Caco-2 (cell line): ENCODE results near the gene SLC33A1. TPM values are rescaled to one million over a fixed set of nuclear protein-coding genes. Genes with fewer than 3 reads are reported as not detected.
"Not testable (repeated sequence)": the region's sequence is repeated elsewhere in the genome, so short reads cannot be mapped to it uniquely, and the experiment has no call there.

Experiments used
- BruUV-seq: library from RNA; stranded (reverse); fragments of 400-500 nt; replicated peaks from 2 replicates; lab custom pipeline; 2021; lab: Mats Ljungman, UMichigan
- CTCF ChIA-PET: fragments of 300-600 bp; sonication (Branson Sonifier 250); formaldehyde crosslinking; loops from one replicate; lab custom pipeline; 2022; ENCODE audit warnings: antibody characterized with exemption; lab: Charles Lee
- POLR2A ChIA-PET: fragments of 300-600 bp; sonication (Branson Sonifier 250); formaldehyde crosslinking; loops from one replicate; lab custom pipeline; 2022; ENCODE audit warnings: antibody characterized with exemption; lab: Charles Lee
- DNase-seq, 2 experiments: peaks; one replicate each; pipeline versions ENCODE4 v3.0.0 to v3.0.0-alpha.2; 2020 to 2022
- H3K27me3 ChIP-seq: replicated peaks from 2 replicates; pipeline ENCODE4 v1.6.0; 2011; ENCODE audit warnings: low read length; ENCODE audit not compliant: control insufficient read depth, insufficient read depth
- H3K36me3 ChIP-seq: 2 replicates; pipeline ENCODE4 v1.5.1; 2011; ENCODE audit warnings: low read length; ENCODE audit not compliant: control insufficient read depth, insufficient read depth
- H3K4me1 ChIP-seq: fragments of 250-450 bp; sonication (Bioruptor Pico); 2 replicates; pipeline ENCODE4 v1.5.1; 2020; ENCODE audit warnings: mild to moderate bottlenecking
- H3K4me3 ChIP-seq: 2 replicates; pipeline ENCODE4 v1.5.1; 2011; ENCODE audit warnings: low read depth, mild to moderate bottlenecking, control low read depth, low read length
- H3K9me3 ChIP-seq: fragments of 250-450 bp; sonication (Bioruptor Pico); 2 replicates; pipeline ENCODE4 v1.5.1; 2020; ENCODE audit warnings: mild to moderate bottlenecking, moderate library complexity
- H3K27ac Mint-ChIP-seq: one replicate; pipeline ENCODE4 v1.8.0; 2022; ENCODE audit warnings: mixed read lengths; ENCODE audit not compliant: unreplicated experiment
- H3K27me3 Mint-ChIP-seq: one replicate; pipeline ENCODE4 v1.8.0; 2022; ENCODE audit warnings: mixed read lengths; ENCODE audit not compliant: insufficient read depth, unreplicated experiment
- H3K36me3 Mint-ChIP-seq: one replicate; pipeline ENCODE4 v1.8.0; 2022; ENCODE audit warnings: mild to moderate bottlenecking, mixed read lengths; ENCODE audit not compliant: insufficient read depth, unreplicated experiment
- H3K4me1 Mint-ChIP-seq: one replicate; pipeline ENCODE4 v1.8.0; 2022; ENCODE audit warnings: low read depth, mixed read lengths; ENCODE audit not compliant: unreplicated experiment
- H3K4me3 Mint-ChIP-seq: one replicate; pipeline ENCODE4 v1.8.0; 2022; ENCODE audit warnings: mild to moderate bottlenecking, moderate library complexity, mixed read lengths; ENCODE audit not compliant: unreplicated experiment
- H3K9me3 Mint-ChIP-seq: one replicate; pipeline ENCODE4 v1.8.0; 2022; ENCODE audit warnings: mixed read lengths; ENCODE audit not compliant: unreplicated experiment
- intact Hi-C: fragments of 100-400 bp; cut with micrococcal nuclease; formaldehyde crosslinking; loops from one replicate; pipeline ENCODE4 v1.10.0; 2022; ENCODE audit not compliant: unreplicated experiment
- total RNA-seq: library from RNA; stranded (reverse); gene quantifications from 2 replicates; pipeline ENCODE4 v1.2.3, GENCODE V29; 2022
- TF ChIP-seq, protein P1 (sequence below), 2 experiments: fragments of 200-600 bp in 1 of 2; IDR thresholded peaks; 1 replicate in 1 of 2; 2 replicates in 1 of 2; pipeline versions ENCODE4 v1.5.1 to v1.8.0; 2011 to 2022; ENCODE audit warnings: antibody characterized with exemption in 1 of 2, control low read depth in 1 of 2, inconsistent platforms in 1 of 2, low read depth in 1 of 2, low read length in 1 of 2, mild to moderate bottlenecking in 1 of 2, moderate library complexity in 1 of 2; ENCODE audit not compliant: insufficient read depth in 1 of 2, severe bottlenecking in 1 of 2, unreplicated experiment in 1 of 2

The SLC33A1 gene
- total RNA-seq, 1 experiment from 2014 or later: 19.6 TPM

DNA sequence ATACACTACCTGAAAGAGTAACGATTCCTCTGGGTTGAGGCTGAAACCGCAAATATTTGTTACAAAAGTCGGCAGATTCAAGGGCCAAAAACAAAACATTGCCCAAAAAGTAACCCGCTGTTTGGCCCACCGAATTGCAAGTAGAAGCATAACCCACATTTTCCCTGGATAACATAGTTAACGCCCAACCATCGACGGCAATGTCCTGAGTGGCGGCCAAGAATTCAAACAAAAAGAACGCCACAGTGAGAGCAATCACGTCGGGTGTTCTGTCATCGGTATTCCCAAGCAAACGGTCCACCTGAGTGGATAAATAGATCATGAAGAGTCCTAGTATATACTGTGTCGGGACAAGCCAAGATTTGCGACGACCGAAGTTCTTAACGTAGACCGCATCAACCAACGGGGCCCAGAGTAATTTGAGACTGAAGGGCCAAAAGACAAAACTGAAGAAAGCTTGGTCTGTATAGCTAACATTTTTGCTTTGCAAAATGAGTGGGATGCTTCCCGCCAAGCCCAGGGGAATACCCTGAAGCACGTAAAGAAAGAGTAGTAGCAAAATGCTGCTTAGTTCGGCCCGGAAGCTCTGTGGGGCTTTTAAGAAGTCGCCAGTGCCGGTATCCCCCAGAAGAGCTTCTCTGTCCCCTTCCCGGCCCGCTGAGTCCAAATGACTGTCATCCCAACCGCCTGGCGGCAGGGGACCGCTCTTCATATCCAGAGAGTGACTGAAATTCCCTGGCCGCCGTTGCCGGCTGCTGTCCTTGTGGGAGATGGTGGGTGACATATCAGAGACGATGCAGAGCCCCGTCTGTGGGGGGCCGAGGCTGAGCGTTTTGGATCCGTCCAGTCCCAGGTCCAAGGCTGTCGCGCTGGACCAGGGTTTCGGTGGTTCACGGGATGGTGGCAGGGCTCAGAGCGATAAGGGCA is 750 bp downstream of the SLC33A1 start:
- TF ChIP-seq, protein P1, sequence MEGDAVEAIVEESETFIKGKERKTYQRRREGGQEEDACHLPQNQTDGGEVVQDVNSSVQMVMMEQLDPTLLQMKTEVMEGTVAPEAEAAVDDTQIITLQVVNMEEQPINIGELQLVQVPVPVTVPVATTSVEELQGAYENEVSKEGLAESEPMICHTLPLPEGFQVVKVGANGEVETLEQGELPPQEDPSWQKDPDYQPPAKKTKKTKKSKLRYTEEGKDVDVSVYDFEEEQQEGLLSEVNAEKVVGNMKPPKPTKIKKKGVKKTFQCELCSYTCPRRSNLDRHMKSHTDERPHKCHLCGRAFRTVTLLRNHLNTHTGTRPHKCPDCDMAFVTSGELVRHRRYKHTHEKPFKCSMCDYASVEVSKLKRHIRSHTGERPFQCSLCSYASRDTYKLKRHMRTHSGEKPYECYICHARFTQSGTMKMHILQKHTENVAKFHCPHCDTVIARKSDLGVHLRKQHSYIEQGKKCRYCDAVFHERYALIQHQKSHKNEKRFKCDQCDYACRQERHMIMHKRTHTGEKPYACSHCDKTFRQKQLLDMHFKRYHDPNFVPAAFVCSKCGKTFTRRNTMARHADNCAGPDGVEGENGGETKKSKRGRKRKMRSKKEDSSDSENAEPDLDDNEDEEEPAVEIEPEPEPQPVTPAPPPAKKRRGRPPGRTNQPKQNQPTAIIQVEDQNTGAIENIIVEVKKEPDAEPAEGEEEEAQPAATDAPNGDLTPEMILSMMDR (IDR thresholded peaks at IDR 0.05; ENCODE audit: insufficient read depth in 1 of 2, low read depth in 1 of 2, low read length in 1 of 2, severe bottlenecking in 1 of 2, unreplicated experiment in 1 of 2): no peak

DNA sequence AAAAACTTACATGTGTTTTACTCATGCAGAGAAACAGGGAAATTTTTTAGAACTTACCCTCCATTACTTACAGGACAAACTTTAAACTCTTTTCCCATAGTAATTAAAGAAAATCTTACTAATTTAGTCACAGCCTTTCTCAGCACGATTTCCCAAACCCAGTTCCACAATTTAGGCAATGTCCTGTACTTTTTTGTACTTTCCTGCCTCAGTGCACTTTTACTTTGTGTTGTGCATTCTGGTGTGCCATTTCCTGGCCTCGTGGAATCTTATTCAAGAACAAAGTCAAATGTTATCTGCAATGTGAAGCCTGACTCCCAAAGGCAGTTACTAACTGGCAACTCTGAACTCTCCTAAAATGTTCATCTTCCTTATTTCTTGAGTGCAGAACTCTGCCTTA is 1.9 kb downstream of the SLC33A1 start:
- ChIA-PET CTCF (interaction anchor here (2.3 kb wide), 1 partner anchor 46 kb away, joined by 16 read pairs; the partner anchor contains the start of gene C3orf33), POLR2A (no interaction called here)
- H3K9me3 ChIP-seq: no peaks in the 10 kb centered on the region
- TF ChIP-seq, protein P1 (IDR thresholded peaks at IDR 0.05; ENCODE audit: insufficient read depth in 1 of 2, low read depth in 1 of 2, low read length in 1 of 2, severe bottlenecking in 1 of 2, unreplicated experiment in 1 of 2): no peak
- peak overlapping the region; percentile 95 for H3K27ac Mint-ChIP-seq
- no peaks in the 10 kb centered on the region for H3K4me1 Mint-ChIP-seq
- peak overlapping the region; percentile 95 for H3K4me3 ChIP-seq
- BruUV-seq: no TSS peak
- H3K36me3 ChIP-seq: no peaks in the 10 kb centered on the region
- DNase-seq: no peak
- peaks cover 21% of the 10 kb centered on the region for H3K36me3 Mint-ChIP-seq
- peak overlapping the region; percentile 90 for H3K4me3 Mint-ChIP-seq
- H3K9me3 Mint-ChIP-seq: no peaks in the 10 kb centered on the region
- H3K4me1 ChIP-seq: peaks cover 11% of the 10 kb centered on the region; the same call in 1 of the 2 replicates
- H3K27me3 ChIP-seq: no peaks in the 10 kb centered on the region
- no peaks in the 10 kb centered on the region for H3K27me3 Mint-ChIP-seq
- intact Hi-C loops: no loop called here

More for the DNA sequence above, 750 bp downstream of the SLC33A1 start:
- peak overlapping the region; percentile 95 for H3K4me3 ChIP-seq
- no peaks in the 10 kb centered on the region for H3K9me3 Mint-ChIP-seq
- H3K27me3 ChIP-seq: no peaks in the 10 kb centered on the region
- POLR2A ChIA-PET: interaction anchor here (0.6 to 1.5 kb wide), 3 partner anchors 16 to 138 kb away, joined by 6 to 11 read pairs (median 7); partner anchors contain the start of genes C3orf33 and GMPS
- H3K4me1 Mint-ChIP-seq: no peaks in the 10 kb centered on the region
- peaks cover 11% of the 10 kb centered on the region for H3K36me3 Mint-ChIP-seq
- BruUV-seq: no TSS peak
- intact Hi-C loops: loop anchor here (1.0 to 2.0 kb wide), 4 partner anchors 17 to 109 kb away; partner anchors contain the start of genes C3orf33, GMPS and PLCH1
- no peaks in the 10 kb centered on the region for H3K36me3 ChIP-seq
- DNase-seq: peak; percentile 39 to 45
- no peaks in the 10 kb centered on the region for H3K9me3 ChIP-seq
- peaks cover 11% of the 10 kb centered on the region; the same call in 1 of the 2 replicates for H3K4me1 ChIP-seq
- peak overlapping the region; percentile 90 for H3K4me3 Mint-ChIP-seq
- no peaks in the 10 kb centered on the region for H3K27me3 Mint-ChIP-seq
- peak overlapping the region; percentile 95 for H3K27ac Mint-ChIP-seq
- CTCF ChIA-PET: interaction anchor here (0.6 to 2.3 kb wide), 4 partner anchors 16 to 441 kb away, joined by 3 to 16 read pairs (median 4); partner anchors contain the start of gene C3orf33

DNA sequence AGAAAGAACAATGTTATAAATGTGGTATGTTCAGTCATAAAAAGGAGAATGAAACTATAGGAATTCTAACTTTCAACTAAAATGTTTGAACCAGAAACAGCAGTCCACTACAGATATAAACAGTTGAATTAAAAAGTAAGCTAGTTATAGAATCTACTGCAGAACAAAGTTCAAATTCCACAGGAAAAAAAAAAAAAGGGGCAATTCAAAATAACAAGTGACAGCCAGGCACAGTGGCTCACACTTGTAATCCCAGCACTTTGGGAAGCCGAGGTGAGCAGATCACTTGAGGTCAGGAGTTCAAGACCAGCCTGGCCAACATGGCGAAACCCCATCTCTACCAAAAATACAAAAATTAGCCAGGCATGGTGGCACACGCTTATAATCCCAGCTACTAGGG is 4.8 kb downstream of the SLC33A1 start:
- H3K27me3 ChIP-seq, H3K9me3 Mint-ChIP-seq, intact Hi-C loops, H3K4me1 Mint-ChIP-seq, H3K9me3 ChIP-seq, BruUV-seq, H3K4me3 Mint-ChIP-seq, CTCF ChIA-PET, H3K27ac Mint-ChIP-seq, H3K27me3 Mint-ChIP-seq, H3K36me3 ChIP-seq, DNase-seq, H3K4me3 ChIP-seq: not testable (repeated sequence)
- peaks cover 15% of the 10 kb centered on the region for H3K36me3 Mint-ChIP-seq
- POLR2A ChIA-PET: interaction anchor here (0.6 kb wide), 1 partner anchor 125 kb away, joined by 4 read pairs; no protein-coding TSS in a partner anchor
- peaks cover 11% of the 10 kb centered on the region; the same call in 1 of the 2 replicates for H3K4me1 ChIP-seq
